ENCODE measurements around the gene ARHGEF1.

- TF ChIP-seq CTCF (IDR thresholded peaks at IDR 0.05) (no peak), POLR2A (IDR thresholded peaks at IDR 0.05) (no peak)
Observed at GRCh38 chr19:41904118-41904870, 21.3 kb downstream of the ARHGEF1 start.

Data from testis (tissue), 2 donors.